Testis (tissue), 2 donors: ENCODE results near the gene BIN2.

Experiments used
- CTCF ChIP-seq, 3 experiments: fragments of 450-650 bp in 2 of 3; fragments of 200-600 bp in 1 of 3; sonication (generic) in 1 of 3; IDR thresholded peaks; one replicate each; pipeline ENCODE4 v1.5.1; 2016 to 2019; ENCODE audit warnings: antibody characterized with exemption in 3 of 3, mild to moderate bottlenecking in 2 of 3, moderate library complexity in 1 of 3
- POLR2A ChIP-seq: fragments of 450-650 bp; IDR thresholded peaks from one replicate; pipeline ENCODE4 v1.6.1; 2017; ENCODE audit warnings: antibody characterized with exemption, mild to moderate bottlenecking, moderate library complexity

DNA sequence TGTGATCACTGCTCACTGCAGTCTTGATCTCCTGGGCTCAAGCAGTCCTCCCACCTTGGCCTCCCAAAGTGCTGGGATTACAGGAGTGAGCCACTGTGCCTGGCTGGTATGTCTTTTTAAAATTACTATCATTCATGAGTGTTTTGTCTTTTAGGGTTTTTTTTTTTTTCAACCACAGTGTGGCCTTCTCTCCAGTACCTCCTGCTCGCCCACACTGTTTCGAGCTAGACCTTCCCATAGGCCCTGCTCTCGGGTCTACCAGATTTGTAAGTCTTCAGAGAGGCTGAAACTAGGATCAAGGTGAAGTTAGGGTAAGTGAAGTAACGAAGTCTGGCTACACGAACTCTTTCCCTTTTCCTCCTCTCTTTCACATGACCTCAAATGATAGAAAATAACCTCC lies 1.5 kb downstream of the BIN2 start:
- TF ChIP-seq CTCF (IDR thresholded peaks at IDR 0.05) (no peak), POLR2A (no peak)
